Kasumi-1 (cell line): Measurements from ENCODE around the gene CLMP.
"Not testable (repeated sequence)": the region's sequence is repeated elsewhere in the genome, so short reads cannot be mapped to it uniquely, and the experiment has no call there.

ENCODE experiments used
- DNase-seq, 2 experiments: peaks; one replicate each; lab custom pipeline; 2025; lab: John Stamatoyannopoulos, UW

The CLMP gene

DNA sequence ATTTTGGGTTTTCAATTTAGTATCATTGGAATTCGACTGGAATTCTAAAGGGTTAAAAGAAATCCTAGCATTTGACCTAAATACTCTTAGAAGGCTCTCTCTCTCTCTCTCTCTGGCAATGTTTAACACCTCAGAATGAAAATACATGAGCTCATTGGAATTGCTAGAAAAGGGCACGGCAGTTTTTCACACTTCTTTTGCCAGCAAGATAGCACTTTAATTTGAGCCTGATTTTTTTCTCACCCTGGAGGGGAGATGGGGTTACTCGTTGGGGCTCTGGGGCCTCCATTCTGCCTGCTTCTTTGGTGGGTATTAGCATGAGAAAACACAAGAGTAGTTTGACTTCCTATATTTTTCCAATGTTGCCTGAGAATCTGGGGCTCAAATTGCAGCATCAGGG lies 22.8 kb upstream of the CLMP start:
- no peak for DNase-seq

DNA sequence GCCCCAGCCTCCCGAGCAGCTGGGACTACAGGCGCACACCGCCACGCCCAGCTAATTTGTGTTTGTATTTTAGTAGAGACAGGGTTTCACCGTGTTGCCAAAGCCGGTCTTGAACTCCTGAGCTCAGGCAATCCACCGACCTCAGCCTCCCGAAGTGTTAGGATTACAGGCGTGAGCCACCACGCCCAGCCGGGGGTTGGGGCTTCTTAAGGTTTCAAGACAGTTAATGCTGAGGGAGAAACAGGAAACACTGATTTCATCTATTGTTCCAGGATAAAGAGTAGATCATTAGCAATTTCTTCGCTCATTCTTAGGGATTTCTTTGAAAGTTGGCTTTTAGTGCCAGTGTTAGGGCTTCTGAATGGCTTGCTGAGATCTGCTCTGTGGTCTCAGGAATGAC lies 21.2 kb upstream of the CLMP start:
- no peak for DNase-seq

DNA sequence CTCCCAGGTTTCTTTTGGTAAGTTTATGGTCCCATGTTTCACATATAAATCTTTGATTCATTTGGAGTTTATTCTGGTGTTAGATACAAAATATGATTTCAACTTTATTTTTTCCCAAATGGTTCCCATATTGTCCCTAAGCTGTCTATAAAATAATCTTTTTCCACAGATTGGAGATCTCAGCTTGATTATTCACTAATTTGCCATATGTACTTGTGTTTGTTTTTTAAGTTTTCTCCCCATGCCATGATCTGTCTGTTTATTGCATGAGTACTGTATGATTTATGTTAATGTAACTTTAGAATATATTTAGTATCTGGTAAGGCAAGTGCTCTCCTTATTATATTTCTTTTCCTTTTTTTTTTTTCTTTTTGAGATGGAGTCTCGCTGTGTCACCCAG lies 19.9 kb upstream of the CLMP start:
- no peak for DNase-seq

DNA sequence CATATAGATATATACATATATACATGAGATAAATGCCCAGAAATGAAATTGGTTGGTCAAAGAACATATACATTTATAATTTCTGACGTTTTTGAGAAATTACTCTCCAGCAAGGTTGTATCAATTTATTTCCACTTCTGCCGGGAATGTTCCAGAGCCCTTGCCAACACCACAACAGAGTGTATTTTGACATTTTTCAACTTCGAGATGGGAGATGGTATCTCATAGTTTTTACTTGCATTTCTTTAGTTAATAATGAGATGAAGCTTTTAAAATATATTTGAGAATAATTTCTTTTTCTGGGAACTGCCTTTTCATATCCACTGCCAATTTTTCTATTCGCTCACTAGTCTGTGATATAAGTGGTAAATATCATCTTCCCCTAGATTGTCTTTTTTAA lies 19.3 kb upstream of the CLMP start:
- DNase-seq, result no peak

DNA sequence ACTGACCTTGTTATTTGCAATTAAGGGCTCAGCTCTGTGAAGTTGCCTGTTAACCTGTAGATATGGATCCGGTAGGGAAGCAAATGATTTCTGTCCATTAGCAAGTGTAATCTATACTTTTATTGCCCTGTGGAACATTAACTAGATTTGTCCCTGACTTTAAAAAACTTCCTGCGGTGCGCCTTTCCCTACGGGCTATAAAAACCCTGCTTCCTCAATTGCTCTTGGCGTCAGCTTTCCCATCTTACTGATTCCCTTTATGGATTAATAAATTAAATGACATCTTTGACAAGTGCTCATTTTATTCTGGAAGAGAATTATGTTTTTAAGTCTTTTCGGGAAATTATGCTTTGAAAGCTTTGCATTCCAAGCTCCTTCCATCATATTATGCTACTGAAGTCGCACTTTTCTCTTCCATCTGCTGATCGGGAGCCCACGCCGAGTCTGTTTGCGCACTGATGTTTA lies 18.3 kb upstream of the CLMP start:
- no peak for DNase-seq

DNA sequence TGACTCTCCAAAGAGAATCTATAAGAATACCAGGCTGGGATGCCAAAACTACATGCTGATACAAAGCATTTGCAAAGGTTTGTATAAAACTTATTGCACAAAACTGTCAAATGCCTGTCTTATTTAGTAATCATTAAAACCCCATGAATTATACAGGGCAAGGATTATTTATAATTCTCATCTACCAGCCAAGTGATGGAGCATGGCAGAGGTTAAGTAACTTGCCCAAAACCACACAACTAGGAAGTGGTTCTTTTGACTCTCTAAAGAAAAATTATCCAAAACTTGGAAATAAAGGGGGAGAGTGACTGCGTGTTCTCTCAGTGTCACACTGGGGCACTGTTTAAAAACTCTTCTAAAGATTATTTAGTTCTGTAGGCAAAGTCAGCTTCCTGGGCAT lies 17.4 kb upstream of the CLMP start:
- DNase-seq, result no peak

DNA sequence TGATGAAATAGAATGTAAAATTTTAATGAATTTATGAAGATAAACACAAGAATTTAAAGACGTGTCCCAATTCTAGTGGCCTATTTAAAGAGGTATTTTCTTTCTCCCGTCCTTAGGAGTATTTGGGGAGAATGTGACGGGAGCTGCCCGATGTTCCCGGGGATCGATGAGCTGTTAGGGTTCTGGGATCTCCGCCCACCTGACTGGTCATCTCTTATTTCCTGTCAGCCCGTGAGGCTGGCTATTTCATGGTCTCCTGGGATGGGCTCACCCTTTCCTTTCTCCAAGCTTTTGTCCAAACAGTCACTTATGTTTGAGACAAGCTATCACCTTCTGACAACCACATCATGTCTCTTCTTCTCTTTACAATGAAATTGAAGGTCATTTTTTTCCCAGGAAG lies 16.9 kb upstream of the CLMP start:
- DNase-seq, result no peak

DNA sequence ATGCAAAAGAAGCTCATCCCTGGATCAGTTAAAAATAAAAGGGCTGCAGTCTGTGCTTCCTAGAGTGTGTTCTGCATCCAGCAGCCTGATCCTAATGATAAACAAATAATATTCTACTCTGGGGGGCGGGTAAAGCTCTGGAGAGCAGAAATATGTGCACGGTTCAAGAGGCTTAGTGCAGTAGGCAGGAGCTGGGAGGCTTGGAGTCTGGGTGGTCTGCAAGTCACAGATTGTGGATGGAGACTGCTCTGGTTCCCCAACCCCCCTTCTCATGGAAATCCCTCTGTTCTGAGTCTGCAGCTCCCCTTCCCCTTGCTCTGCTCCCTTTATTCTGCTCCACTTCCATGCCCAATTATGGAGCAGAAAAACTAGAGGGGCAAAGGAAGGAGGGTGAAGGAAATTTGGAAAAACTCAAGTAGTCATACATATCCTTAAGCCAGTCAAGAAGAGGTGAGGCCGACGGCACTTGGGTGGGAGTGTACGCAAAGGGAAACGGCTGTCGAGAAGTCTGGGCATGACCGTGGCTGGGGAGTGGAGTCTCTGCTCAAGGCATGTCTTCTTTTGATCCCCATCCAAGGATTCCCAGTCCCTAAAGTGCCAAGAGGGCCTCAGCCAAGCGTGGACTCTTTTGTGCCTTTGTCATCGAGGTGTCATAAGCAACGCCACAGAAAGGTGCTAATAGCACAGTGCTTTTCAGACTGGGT lies 16.3 kb upstream of the CLMP start:
- DNase-seq, result no peak

DNA sequence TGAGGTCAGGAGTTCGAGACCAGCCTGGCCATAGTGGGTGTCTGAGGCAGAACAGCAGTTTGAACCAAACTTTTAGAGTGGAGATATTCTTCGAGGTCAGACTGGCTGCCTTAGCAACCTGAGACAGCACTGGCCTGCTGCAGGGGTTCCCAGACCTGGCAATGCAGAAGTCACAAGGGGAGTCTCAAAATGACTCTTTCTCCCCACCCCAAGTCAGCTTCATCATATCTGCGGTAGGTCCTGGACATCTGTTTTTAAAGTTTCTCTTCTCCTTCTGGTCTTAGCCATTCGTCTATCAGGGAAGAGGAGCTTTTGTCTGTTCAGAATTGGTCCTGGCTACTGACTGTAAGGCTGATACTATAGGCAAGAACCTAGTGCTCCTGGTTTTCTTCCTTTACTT lies 14.5 kb upstream of the CLMP start:
- no peak for DNase-seq

DNA sequence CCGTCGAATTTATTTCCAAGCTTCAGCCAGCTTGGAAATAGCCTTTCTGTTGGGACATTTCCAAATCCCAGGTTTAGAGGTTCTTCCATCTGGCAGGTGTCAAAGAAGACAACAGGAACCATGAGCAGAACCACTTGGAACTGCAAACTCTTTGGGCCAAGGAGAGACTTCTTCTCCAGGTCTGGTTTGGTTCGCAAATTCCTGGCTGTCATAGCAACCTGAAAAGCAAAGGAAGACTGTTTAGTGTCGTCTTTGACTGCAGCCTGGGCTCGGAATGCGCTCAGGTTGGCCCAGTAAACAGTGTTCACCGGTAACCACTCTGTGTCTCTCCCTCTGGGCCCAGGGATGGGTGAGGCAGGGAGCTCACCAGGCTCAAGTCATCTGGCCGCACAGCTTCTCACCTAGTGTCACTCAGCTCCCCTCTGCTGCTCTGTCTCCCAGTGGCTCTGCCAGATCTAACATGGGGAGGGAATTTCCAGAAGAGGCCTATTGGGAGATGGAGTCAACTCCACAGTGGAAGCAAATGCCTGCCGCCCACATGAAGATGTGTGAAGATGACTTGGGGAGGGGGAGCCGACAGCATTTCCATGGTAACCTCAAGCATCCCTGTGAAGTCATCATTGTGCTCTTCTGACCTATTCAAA lies 11.9 kb upstream of the CLMP start:
- no peak for DNase-seq

DNA sequence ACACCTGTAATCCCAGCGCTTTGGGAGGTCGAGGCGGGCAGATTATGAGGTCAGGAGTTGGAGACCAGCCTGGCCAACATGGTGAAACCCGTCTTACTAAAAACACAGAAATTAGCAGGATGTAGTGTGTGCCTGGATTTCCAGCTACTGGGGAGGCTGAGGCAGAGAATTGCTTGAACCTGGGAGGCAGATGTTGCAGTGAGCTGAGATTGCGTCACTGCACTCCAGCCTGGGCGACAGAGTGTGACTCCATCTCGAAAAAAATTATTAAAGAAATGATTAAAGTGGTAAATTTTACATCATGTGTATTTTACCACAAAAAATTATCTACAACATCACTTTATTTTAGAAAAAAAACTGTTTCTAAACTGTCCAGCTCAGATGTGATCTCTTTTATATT lies 11.0 kb upstream of the CLMP start:
- DNase-seq, result not testable (repeated sequence)

DNA sequence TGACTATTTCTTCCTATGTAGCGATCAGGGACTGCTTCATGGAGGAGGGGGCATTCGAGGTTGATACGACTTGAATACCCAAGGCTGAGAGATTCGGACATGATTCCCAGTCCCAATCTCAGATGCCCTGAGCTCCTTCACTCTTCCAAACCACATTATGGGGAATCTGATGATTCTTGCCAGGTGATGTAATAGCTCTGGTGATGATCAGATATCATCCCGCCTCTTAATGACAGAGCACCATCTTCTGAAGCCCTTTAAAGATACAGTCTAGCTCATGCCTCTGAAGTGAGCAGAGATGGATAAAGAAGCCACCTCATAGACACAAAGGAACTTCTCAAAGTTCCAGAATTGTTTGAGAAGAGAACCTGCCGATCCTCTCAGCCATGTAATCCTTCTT lies 8.9 kb upstream of the CLMP start:
- no peak for DNase-seq

DNA sequence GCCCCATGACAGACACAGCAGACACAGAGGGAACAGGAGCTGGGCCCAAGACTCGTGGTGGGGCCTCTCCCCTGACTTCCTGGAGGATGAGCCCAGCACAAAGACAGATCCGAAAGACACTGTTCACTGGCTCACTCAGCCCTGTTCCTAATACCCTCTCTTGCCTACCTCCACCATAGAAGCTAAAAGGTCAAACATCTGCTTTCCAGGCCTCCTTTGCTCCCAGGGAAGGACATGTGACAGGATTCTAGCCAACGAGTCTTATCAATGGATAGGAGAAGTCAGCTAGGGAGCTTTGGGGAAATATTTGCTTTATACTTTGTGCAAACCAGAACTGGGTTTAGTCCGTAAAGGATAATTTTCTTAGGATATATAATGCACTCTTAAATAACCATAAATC lies 8.4 kb upstream of the CLMP start:
- no peak for DNase-seq

DNA sequence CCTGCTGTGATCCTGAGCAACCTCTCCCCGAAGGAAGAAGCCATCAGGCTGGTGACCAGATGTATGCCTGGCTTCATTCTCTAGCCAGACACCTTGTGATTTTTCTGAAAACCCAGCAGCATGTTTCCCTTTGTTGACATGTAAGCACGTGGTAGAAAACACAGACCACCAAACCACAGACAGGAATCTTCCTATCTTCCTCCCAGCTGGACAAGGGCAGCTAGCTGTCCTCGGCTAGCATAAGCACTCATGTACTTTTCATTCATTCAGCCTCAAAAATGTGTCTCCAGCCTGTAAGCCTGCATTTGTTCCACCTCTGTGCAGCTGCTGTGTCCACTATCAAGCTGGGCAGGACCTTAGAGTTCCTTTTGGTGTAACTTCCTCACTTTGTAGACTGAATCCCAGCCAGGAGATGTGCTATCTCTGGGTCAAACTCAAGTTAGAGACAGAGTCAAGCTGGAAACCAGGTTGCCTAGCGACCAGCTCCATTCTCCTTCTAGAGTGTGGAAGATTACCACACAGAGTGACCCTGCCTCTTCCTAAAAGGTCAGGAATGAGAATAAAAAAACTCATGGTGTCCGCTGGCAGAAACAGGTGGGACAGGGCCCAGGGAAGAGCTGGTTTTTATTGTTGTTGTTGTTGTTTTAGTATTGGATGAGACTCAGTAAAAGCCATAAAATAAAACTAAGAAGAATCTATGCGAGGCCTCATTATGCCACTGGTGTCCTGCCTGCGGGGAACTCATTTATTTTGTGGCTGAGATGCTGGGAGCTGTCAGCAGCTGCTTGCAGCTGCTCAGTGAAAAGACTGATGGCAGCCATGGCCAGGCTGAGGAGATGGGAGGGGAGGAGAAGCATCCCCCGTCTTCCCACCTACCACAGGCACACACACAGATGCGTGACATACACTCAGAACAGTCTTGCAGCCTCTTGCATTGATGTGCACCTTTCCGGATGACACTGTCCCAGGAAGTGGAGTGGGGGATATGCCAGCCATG lies 7.4 kb upstream of the CLMP start:
- DNase-seq, result no peak

DNA sequence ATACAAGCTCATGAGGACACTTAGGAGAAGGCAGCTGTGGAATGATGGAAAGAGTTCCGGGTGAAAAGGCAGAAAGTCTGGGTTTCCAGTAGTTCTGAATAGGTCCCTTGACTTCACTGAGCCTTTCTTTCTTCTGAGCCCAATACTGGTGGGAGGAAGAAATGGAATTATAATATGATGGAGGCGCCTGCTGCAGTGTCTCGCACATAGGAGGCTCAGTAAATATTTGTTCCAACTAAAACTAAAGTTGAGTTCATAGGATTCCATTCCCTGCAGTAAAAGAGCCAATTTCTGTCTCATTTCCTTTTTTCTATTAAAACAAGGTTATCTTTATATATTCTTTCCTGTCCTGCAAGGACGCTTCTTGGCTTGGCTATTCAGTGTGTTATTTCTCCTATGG lies 5.2 kb upstream of the CLMP start:
- no peak for DNase-seq

DNA sequence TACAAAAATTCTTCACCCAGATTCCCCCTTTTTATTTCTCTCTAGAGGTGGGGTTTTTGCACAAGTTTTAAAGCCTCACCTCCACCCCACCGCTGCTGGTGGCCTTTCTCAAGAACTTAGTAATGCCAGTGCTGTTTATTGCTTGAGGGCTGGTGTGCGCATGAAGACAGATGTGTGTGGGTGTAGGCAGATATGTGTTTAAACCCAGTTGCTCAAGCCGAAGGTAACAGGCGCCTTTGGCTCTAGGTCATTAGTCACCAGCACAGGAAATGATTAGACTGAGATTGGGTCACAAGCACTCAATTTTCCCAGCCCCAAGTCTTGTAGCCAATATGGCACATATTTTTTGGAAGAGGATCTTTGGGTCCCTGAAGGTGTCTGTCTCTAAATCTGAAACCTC lies 2.7 kb upstream of the CLMP start:
- no peak for DNase-seq

DNA sequence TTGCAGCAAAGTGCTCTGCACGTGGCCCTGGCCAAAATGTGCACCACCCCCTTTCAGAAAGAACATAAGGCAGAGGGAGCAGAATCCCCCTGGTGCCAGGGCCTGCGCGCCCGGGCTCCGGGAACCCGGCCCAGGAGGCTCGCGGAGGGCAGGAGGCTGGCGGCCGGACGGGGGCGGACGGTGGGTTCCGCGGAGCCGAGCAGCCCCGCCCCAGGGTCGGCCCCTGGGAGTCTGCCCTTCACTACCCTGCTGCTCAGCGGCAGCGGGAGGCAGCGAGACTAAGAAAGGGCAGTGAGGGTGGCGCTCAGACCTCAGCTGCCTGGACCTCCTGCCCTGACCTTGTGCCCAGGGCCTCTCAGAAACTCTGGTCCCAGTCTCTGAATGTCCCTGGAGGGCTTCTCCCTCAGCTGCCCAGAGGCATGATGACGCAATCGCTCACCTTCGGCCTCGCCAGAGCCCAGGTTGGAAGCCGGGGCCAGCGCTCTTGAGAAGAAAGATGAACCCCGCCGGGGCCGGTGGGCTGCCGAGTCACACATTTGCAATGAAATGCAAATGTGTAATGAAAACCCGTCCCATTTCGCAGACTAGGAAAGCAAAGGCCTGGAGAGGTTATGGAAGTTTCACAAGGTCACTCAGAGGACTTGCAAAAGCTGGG lies 1.1 kb upstream of the CLMP start:
- no peak for DNase-seq

DNA sequence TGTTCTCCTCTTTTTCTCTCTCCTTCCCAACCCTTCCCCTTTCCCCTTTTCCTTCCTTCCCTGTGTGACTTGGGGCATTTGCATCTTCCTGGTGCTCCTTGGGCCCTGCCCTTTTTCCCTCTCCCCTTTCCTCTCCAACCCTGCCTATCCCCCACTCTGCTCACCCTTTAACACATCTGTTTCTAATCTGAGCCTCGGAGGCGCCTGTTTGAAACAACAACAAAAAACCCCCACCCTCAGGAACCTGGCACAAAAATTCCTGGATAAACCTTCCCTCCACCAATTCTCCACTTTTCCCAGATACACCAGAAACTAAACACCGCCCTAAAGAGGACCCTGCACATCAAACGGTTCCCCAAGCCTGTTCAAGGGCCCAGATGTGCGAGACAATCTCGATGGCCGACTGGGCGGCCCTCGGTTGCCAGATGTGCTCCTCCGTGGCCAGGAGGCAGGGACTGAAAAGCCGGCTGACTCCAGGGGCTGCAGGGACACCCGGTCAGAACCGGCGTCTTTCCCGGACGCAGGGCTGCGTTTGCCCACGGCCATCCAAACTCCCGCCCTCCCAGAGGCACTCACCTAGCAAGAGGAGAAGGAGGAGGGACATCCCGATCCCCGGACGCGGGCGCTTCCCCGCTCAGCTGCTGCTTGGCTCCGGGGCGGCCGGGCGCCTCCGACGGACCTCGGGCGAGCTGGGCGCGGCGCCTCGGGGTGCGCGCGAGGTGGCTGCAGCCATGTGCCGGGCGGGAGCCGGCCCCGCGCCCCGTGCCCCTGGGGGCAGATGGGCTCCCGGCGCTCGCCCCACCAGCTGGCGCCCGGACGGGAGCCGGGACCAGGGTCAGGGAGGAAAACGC lies 486 bp downstream of the CLMP start:
- no peak for DNase-seq

DNA sequence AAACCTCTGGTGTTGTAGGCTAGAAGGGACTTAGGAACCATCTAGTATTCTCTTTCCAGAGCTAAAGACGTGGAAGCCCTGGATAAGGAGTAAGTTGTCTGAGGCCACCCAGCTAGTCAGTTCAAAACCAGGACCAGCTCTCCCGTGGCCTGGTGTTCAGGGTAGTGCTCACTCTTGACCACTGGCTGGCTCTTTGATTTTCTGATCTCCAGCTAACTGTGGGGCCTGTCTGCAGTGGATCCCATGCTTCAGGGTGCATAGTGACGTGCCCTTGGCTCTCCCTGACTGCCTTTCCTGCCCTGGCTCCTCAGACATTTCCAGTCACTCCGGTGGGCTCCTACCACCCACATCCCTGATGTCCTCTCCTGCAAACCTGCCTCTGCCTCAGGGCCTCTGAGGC lies 1.3 kb downstream of the CLMP start:
- no peak for DNase-seq

DNA sequence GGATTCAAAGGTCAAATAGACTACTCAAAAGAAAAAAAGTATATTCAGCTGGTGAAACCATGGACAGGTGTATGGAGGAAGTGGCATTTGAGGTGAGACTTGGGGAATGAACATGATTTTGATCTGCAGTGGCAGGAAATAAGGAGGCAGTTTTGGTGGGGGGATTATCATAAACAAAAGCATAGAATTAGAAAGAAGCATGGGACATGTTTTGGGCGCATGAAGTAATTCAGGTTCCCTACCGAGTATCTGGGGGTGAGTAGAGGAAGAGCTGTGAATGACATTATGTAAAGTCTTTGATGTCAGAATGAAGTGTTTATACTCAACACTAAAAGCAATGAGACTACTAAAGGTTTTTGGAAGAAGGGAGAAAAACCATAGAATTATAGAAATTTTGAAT lies 3.1 kb downstream of the CLMP start:
- DNase-seq, result no peak

DNA sequence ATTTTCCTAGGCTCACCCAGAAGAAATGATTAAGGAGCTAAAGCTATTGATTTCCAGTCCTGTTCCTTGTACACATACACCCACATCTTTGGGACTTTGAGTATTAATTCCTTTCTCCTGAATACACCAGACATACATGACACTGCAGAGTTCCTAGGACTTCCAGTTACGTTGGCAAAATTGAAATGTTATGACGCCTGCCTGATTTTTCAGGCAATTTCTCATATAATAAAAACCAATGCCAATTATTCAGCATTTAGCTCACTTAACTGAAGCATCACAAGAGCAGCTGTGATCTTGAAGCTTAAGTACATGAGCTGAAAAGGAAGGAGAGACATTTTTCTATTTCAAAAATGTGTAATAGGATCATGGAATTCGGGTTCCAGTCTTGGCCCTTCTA lies 4.5 kb downstream of the CLMP start:
- DNase-seq, result no peak
